CD4-positive, alpha-beta T cell (primary cell): ENCODE results near the gene ECEL1. TPM values are rescaled to one million over a fixed set of nuclear protein-coding genes. Genes with fewer than 3 reads are reported as not detected.

Experiments
- ATAC-seq: fragments of 200-7000 bp; cut with Tn5 transposase; one replicate; pipeline ENCODE4 v1.10.0; 2022; ENCODE audit warnings: mild to moderate bottlenecking; ENCODE audit not compliant: poor library complexity
- CTCF ChIA-PET: fragments of 350-600 bp; sonication (Branson Sonifier 250); formaldehyde crosslinking; loops from one replicate; lab custom pipeline; 2021; ENCODE audit warnings: antibody characterized with exemption, inconsistent platforms; lab: Charles Lee
- POLR2A ChIA-PET: fragments of 350-600 bp; sonication (Branson Sonifier 250); formaldehyde crosslinking; loops from one replicate; lab custom pipeline; 2021; ENCODE audit warnings: antibody characterized with exemption, inconsistent platforms; lab: Charles Lee
- DNase-seq, 14 experiments: peaks; one replicate each; pipeline ENCODE4 v3.0.0-alpha.2; 2013 to 2020; ENCODE audit warnings: mixed read lengths in 2 of 14
- H3K27ac ChIP-seq, 2 donors: one replicate each; pipeline versions ENCODE4 v1.5.1 to v1.7.0; 2013; ENCODE audit warnings: low read length in 2 of 2, low read depth in 1 of 2, mild to moderate bottlenecking in 1 of 2
- H3K27me3 ChIP-seq, 2 experiments: 1 replicate in 1 of 2; 2 replicates in 1 of 2; pipeline versions ENCODE4 v1.6.1 to v1.7.0; 2013; ENCODE audit warnings: low read length in 2 of 2, control low read depth in 1 of 2, mild to moderate bottlenecking in 1 of 2, moderate library complexity in 1 of 2; ENCODE audit not compliant: insufficient read depth in 2 of 2, control insufficient read depth in 1 of 2
- H3K36me3 ChIP-seq: one replicate; pipeline ENCODE4 v1.6.1; 2013; ENCODE audit warnings: low read length, control low read depth; ENCODE audit not compliant: insufficient read depth
- H3K4me1 ChIP-seq: one replicate; pipeline ENCODE4 v1.6.1; 2013; ENCODE audit warnings: low read length, control low read depth; ENCODE audit not compliant: insufficient read depth
- H3K4me3 ChIP-seq: one replicate; pipeline ENCODE4 v1.5.1; 2013; ENCODE audit warnings: mild to moderate bottlenecking, low read length, moderate library complexity
- H3K9me3 ChIP-seq, 2 experiments: 1 replicate in 1 of 2; 2 replicates in 1 of 2; pipeline versions ENCODE4 v1.6.1 to v1.7.0; 2013; ENCODE audit warnings: low read length in 2 of 2, mild to moderate bottlenecking in 2 of 2, control low read depth in 1 of 2, moderate library complexity in 1 of 2; ENCODE audit not compliant: control insufficient read depth in 1 of 2, insufficient read depth in 1 of 2
- H3K27ac Mint-ChIP-seq: one replicate; pipeline ENCODE4 v1.8.0; 2020; ENCODE audit warnings: mixed read lengths
- H3K27me3 Mint-ChIP-seq: one replicate; pipeline ENCODE4 v1.8.0; 2021; ENCODE audit warnings: mixed read lengths
- H3K36me3 Mint-ChIP-seq: one replicate; pipeline ENCODE4 v1.8.0; 2021; ENCODE audit warnings: low read depth, mixed read lengths
- H3K4me1 Mint-ChIP-seq: one replicate; pipeline ENCODE4 v1.8.0; 2021; ENCODE audit warnings: low read depth, mixed read lengths
- H3K4me3 Mint-ChIP-seq: one replicate; pipeline ENCODE4 v1.8.0; 2020; ENCODE audit warnings: mild to moderate bottlenecking, mixed read lengths
- H3K9me3 Mint-ChIP-seq: one replicate; pipeline ENCODE4 v1.8.0; 2020; ENCODE audit warnings: mixed read lengths
- CTCF ChIP-seq: fragments of 200-600 bp; IDR thresholded peaks from one replicate; pipeline ENCODE4 v1.8.0; 2022; ENCODE audit warnings: antibody characterized with exemption, mild to moderate bottlenecking
- intact Hi-C, 2 experiments: fragments of 100-400 bp; cut with DNase I in 1 of 2; cut with micrococcal nuclease in 1 of 2; formaldehyde crosslinking; loops; one replicate each; pipeline versions ENCODE4 v1.15.1 to v1.9.0; 2023 to 2025; cut with DNase I, micrococcal nuclease
- total RNA-seq, 174 experiments: library from RNA in 2 of 174; stranded (reverse) in 2 of 174; gene quantifications; one replicate each; pipeline ENCODE4 v1.2.3 and lab custom pipeline; 2021 to 2026

Gene ECEL1
- total RNA-seq, 2 experiments from 2014 or later = not detected

GRCh38 chr2:232493701-232494474 is 6.3 kb upstream of the ECEL1 start:
- Histone ChIP-seq H3K27me3 (peaks cover 2 to 4% of the 10 kb centered on the region in 2 experiments), H3K4me3 (no peak overlapping the region), H3K9me3 (peaks cover 0 to 5% of the 10 kb centered on the region in 2 experiments), H3K36me3 (no peaks in the 10 kb centered on the region), H3K27ac (no peak overlapping the region), H3K4me1 (no peaks in the 10 kb centered on the region)
- no peak for TF ChIP-seq CTCF
- CTCF ChIA-PET = no interaction called here
- ATAC-seq (no peak), DNase-seq (no peak)
- no peak overlapping the region for H3K27ac Mint-ChIP-seq
- intact Hi-C loops = no loop called here
- H3K4me3 Mint-ChIP-seq = no peak overlapping the region
- POLR2A ChIA-PET = no interaction called here
- H3K36me3 Mint-ChIP-seq = no peaks in the 10 kb centered on the region
- H3K4me1 Mint-ChIP-seq = peaks cover 1% of the 10 kb centered on the region
- H3K27me3 Mint-ChIP-seq = peaks cover 35% of the 10 kb centered on the region
- H3K9me3 Mint-ChIP-seq = no peaks in the 10 kb centered on the region

- H3K36me3 Mint-ChIP-seq = no peaks in the 10 kb centered on the region
- Histone ChIP-seq H3K27ac (no peak overlapping the region), H3K9me3 (peaks cover 0 to 5% of the 10 kb centered on the region in 2 experiments), H3K27me3 (peaks cover 7 to 9% of the 10 kb centered on the region in 2 experiments), H3K4me3 (no peak overlapping the region), H3K4me1 (no peaks in the 10 kb centered on the region), H3K36me3 (no peaks in the 10 kb centered on the region)
- CTCF ChIA-PET = no interaction called here
- no peak for TF ChIP-seq CTCF
- no peak overlapping the region for H3K27ac Mint-ChIP-seq
- H3K4me1 Mint-ChIP-seq = peaks cover 5% of the 10 kb centered on the region
- H3K27me3 Mint-ChIP-seq = peaks cover 36% of the 10 kb centered on the region
- H3K4me3 Mint-ChIP-seq = no peak overlapping the region
- intact Hi-C loops = no loop called here
- ATAC-seq (no peak), DNase-seq (no peak)
- H3K9me3 Mint-ChIP-seq = no peaks in the 10 kb centered on the region
- POLR2A ChIA-PET = no interaction called here
These were observed 5.5 kb upstream of the ECEL1 start for GRCh38 chr2:232492963-232493700.

GRCh38 chr2:232492236-232492848 is 4.7 kb upstream of the ECEL1 start:
- peaks cover 11 to 12% of the 10 kb centered on the region in 2 experiments for H3K27me3 ChIP-seq
- H3K27me3 Mint-ChIP-seq = peaks cover 38% of the 10 kb centered on the region
- POLR2A ChIA-PET = no interaction called here
- CTCF ChIA-PET = no interaction called here
- ATAC-seq (no peak), DNase-seq (no peak)
- no peak overlapping the region for H3K4me3 ChIP-seq
- no peaks in the 10 kb centered on the region for H3K9me3 Mint-ChIP-seq
- intact Hi-C loops = no loop called here
- H3K4me3 Mint-ChIP-seq = no peak overlapping the region
- no peaks in the 10 kb centered on the region for H3K36me3 ChIP-seq
- H3K27ac ChIP-seq = no peak overlapping the region
- H3K4me1 Mint-ChIP-seq = peaks cover 5% of the 10 kb centered on the region
- no peak for TF ChIP-seq CTCF
- no peak overlapping the region for H3K27ac Mint-ChIP-seq
- no peaks in the 10 kb centered on the region for H3K4me1 ChIP-seq
- H3K9me3 ChIP-seq = peaks cover 0 to 5% of the 10 kb centered on the region in 2 experiments
- H3K36me3 Mint-ChIP-seq = no peaks in the 10 kb centered on the region
